GM18499 (cell line): ENCODE results near the gene DDX42.

Experiments
- ATAC-seq: cut with Tn5 transposase; IDR thresholded peaks from one replicate; pipeline ENCODE4 v1.9.1; 2021; ENCODE audit warnings: moderate number of reproducible peaks; ENCODE audit not compliant: insufficient read depth, unreplicated experiment

DDX42 gene

GRCh38 chr17:63774141-63774968 lies at the start of gene DDX42:
Gene DDX42 (plus strand): TSS chr17:63774170. CDS start chr17:63787050, 12,880 bp downstream.
- ATAC-seq, result no peak

- ATAC-seq, result no peak
Observed at GRCh38 chr17:63735691-63736090, 38.3 kb upstream of the DDX42 start.

- ATAC-seq, result no peak
Observed at GRCh38 chr17:63740464-63741142, 33.4 kb upstream of the DDX42 start.

- peak; percentile 9 for ATAC-seq
Observed at GRCh38 chr17:63741143-63741407, 32.9 kb upstream of the DDX42 start.

- ATAC-seq, result peak; percentile 48
Observed at GRCh38 chr17:63741408-63742173, 32.4 kb upstream of the DDX42 start, which contains the start of gene STRADA. Gene STRADA (minus strand): TSS chr17:63741799. CDS start chr17:63728369, 13,430 bp downstream.

GRCh38 chr17:63751806-63752205 lies 22.2 kb upstream of the DDX42 start:
- ATAC-seq, result no peak

- no peak for ATAC-seq
Observed at GRCh38 chr17:63752707-63753106, 21.3 kb upstream of the DDX42 start.

- ATAC-seq, result no peak
Observed at GRCh38 chr17:63753215-63753614, 20.8 kb upstream of the DDX42 start.

- no peak for ATAC-seq
Observed at GRCh38 chr17:63754046-63754445, 19.9 kb upstream of the DDX42 start.

- no peak for ATAC-seq
Observed at GRCh38 chr17:63758428-63758827, 15.5 kb upstream of the DDX42 start.

- no peak for ATAC-seq
Observed at GRCh38 chr17:63760771-63761539, 13.0 kb upstream of the DDX42 start.

GRCh38 chr17:63762161-63763078 lies 11.6 kb upstream of the DDX42 start:
- no peak for ATAC-seq

GRCh38 chr17:63764716-63765115 lies 9.3 kb upstream of the DDX42 start:
- no peak for ATAC-seq

GRCh38 chr17:63766754-63767153 lies 7.2 kb upstream of the DDX42 start:
- ATAC-seq, result no peak

- no peak for ATAC-seq
Observed at GRCh38 chr17:63768433-63768832, 5.5 kb upstream of the DDX42 start.

- no peak for ATAC-seq
Observed at GRCh38 chr17:63772801-63773271, 1.1 kb upstream of the DDX42 start.

- peak; percentile 76 for ATAC-seq
Observed at GRCh38 chr17:63773272-63774140, 464 bp upstream of the DDX42 start, which contains the start of gene CCDC47. Gene CCDC47 (minus strand): TSS chr17:63773597. CDS start chr17:63766175, 7,422 bp downstream.

GRCh38 chr17:63774969-63775265 lies 947 bp downstream of the DDX42 start:
- ATAC-seq, result no peak
